PFSK-1 (cell line): ENCODE results near the gene SH3BP5.

Experiments used
- FOXP2 ChIP-seq: optimal IDR thresholded peaks from 2 replicates; pipeline ENCODE3; 2011; ENCODE audit warnings: borderline replicate concordance, control low read depth, inconsistent platforms; ENCODE audit not compliant: insufficient read depth; ENCODE audit errors: extremely low read length, extremely low read depth
- POLR2AphosphoS5 ChIP-seq: IDR thresholded peaks from 2 replicates; pipeline ENCODE4 v1.6.1; 2012; ENCODE audit warnings: low read depth, mild to moderate bottlenecking, control low read depth, low read length, moderate library complexity
- SIN3A ChIP-seq: IDR thresholded peaks from 2 replicates; pipeline ENCODE4 v1.6.1; 2012; ENCODE audit warnings: mild to moderate bottlenecking, low read length, moderate library complexity, borderline replicate concordance; ENCODE audit not compliant: insufficient read depth
- TAF1 ChIP-seq: IDR thresholded peaks from 2 replicates; pipeline ENCODE4 v1.6.1; 2012; ENCODE audit warnings: low read length, control low read depth, borderline replicate concordance; ENCODE audit not compliant: insufficient read depth
- TF ChIP-seq, protein P1 (sequence below), 2 experiments: IDR thresholded peaks; 2 replicates each; pipeline versions ENCODE4 v1.6.1 to v1.8.0; 2011 to 2012; ENCODE audit warnings: low read depth in 2 of 2, low read length in 2 of 2, control low read depth in 1 of 2, inconsistent platforms in 1 of 2, mild to moderate bottlenecking in 1 of 2, moderate library complexity in 1 of 2; ENCODE audit not compliant: insufficient read depth in 1 of 2

The SH3BP5 gene

DNA sequence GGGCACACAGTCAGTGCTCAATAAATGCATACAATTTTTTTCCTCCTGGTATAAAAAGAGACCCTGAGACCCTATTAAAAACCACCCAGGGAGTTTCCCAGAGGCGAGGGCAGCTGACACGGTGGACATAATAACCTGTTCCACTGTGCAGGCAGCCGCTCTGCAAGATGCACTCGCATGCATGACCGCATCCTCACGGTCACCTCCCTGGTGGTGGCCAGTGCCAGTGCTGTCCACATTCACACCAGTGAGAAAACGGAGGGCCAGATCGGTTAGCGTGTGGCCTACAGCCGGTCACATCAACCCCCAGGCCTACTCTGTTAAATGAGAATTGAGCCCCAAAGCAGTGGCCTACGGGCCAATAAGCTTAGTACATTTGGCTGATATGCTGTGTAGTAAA is 24.8 kb downstream of the SH3BP5 start:
- TF ChIP-seq POLR2AphosphoS5 = no peak
- TF ChIP-seq, protein P1, sequence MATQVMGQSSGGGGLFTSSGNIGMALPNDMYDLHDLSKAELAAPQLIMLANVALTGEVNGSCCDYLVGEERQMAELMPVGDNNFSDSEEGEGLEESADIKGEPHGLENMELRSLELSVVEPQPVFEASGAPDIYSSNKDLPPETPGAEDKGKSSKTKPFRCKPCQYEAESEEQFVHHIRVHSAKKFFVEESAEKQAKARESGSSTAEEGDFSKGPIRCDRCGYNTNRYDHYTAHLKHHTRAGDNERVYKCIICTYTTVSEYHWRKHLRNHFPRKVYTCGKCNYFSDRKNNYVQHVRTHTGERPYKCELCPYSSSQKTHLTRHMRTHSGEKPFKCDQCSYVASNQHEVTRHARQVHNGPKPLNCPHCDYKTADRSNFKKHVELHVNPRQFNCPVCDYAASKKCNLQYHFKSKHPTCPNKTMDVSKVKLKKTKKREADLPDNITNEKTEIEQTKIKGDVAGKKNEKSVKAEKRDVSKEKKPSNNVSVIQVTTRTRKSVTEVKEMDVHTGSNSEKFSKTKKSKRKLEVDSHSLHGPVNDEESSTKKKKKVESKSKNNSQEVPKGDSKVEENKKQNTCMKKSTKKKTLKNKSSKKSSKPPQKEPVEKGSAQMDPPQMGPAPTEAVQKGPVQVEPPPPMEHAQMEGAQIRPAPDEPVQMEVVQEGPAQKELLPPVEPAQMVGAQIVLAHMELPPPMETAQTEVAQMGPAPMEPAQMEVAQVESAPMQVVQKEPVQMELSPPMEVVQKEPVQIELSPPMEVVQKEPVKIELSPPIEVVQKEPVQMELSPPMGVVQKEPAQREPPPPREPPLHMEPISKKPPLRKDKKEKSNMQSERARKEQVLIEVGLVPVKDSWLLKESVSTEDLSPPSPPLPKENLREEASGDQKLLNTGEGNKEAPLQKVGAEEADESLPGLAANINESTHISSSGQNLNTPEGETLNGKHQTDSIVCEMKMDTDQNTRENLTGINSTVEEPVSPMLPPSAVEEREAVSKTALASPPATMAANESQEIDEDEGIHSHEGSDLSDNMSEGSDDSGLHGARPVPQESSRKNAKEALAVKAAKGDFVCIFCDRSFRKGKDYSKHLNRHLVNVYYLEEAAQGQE (IDR thresholded peaks at IDR 0.05; ENCODE audit: insufficient read depth in 1 of 2, low read depth in 2 of 2, low read length in 2 of 2) = no peak
- TF ChIP-seq TAF1 = no peak
- TF ChIP-seq SIN3A = no peak
- no peak for TF ChIP-seq FOXP2

DNA sequence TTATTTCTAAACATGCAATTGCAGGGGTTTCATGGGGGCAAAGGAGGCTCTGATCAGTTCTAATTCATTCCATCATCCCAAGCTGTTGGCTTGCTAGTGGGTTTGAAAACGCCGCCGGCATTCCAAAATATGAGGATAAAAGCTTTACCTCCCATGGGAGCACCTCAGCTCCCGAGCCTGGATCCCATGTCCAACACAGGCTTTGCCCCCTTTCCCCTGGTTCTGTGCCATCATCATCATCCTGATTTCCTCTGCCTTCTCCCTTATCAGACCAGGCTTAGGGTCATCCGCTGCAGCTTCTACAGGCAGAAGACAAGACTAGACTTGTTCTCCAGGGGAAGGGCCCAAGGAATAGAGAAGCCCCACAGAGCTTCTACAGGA is 25.4 kb downstream of the SH3BP5 start:
- no peak for TF ChIP-seq TAF1
- no peak for TF ChIP-seq FOXP2
- no peak for TF ChIP-seq SIN3A
- TF ChIP-seq POLR2AphosphoS5 = no peak
- TF ChIP-seq, protein P1 (IDR thresholded peaks at IDR 0.05; ENCODE audit: insufficient read depth in 1 of 2, low read depth in 2 of 2, low read length in 2 of 2) = no peak

DNA sequence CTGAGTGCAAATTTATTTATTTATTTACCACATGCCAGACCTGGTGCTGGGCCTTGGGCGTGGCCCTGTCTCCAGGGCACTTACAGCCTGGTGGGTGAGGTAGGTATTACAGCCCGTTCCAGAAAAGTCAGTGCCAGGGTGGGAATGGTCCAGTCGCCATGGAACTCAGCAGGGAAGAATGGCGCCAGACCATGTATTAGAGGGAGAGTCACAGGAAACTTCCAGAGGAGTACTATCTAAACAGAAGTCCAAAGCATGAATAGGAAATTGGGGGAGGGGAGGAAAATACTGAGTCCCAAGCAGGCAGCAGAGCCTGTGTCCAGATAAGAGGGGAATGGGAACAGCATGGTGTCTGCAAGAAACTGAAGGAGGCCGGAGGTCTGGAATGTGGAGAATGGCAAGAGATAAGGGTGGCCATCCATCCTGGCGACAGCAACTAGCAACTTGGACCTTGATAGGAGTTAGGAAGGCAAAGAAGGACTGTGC is 27.0 kb downstream of the SH3BP5 start:
- TF ChIP-seq POLR2AphosphoS5 (no peak), FOXP2 (no peak), SIN3A (no peak), TAF1 (no peak)
- TF ChIP-seq, protein P1 (IDR thresholded peaks at IDR 0.05; ENCODE audit: insufficient read depth in 1 of 2, low read depth in 2 of 2, low read length in 2 of 2) = no peak

DNA sequence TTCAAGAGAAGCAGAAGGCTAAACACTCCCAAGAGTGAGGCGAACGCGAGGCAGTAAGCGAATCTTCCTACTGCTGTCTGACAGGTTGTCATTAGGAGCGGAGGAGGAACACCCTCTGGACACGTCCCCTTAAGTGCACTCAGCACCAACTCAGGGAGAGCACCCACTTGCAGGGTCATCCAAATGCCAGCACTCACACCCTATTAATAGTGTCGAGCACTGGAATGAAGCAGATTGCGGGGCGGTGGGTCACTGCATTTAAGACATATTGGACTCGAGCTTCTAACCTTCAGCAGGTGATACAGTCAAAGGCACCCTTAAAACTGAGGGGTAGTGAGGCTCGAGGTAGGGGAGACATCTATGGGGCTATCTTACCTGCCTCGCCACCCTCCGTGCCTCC is 28.7 kb downstream of the SH3BP5 start:
- TF ChIP-seq, protein P1 (IDR thresholded peaks at IDR 0.05; ENCODE audit: insufficient read depth in 1 of 2, low read depth in 2 of 2, low read length in 2 of 2) = no peak
- TF ChIP-seq POLR2AphosphoS5 = no peak
- TF ChIP-seq SIN3A = no peak
- TF ChIP-seq TAF1 = no peak
- TF ChIP-seq FOXP2 = no peak

DNA sequence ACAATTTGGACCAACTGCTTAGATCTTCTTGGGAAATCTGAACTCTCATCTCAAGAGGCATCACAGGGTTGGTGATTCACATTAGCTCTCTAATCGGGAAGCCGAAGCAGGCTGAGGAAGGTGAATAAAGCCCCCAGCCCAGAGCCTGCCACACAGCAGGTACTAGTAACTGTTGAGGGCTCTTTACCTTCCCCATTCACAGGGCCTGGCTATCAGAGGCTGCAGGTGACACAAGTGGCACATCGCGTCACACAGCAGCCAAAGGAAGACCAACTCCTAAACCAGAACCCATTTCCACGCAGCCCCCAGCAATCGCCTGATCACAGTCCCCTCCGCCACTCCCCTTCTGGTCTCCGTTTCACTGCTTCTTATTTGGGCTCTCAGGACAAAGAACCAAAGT is 29.2 kb downstream of the SH3BP5 start:
- TF ChIP-seq TAF1 (no peak), SIN3A (no peak), FOXP2 (no peak), POLR2AphosphoS5 (no peak)
- TF ChIP-seq, protein P1 (IDR thresholded peaks at IDR 0.05; ENCODE audit: insufficient read depth in 1 of 2, low read depth in 2 of 2, low read length in 2 of 2) = no peak
